ENCODE data around the gene AK5.

GRCh38 chr1:77370161-77370560 lies 88.3 kb downstream of the AK5 start:
- TF ChIP-seq POLR2AphosphoS5 (IDR thresholded peaks at IDR 0.05; ENCODE audit: insufficient read depth in 1 of 2, low read depth in 1 of 2): no peak
- no peak for TF ChIP-seq CTCF (IDR thresholded peaks at IDR 0.05)
- no peak for TF ChIP-seq POLR2A (IDR thresholded peaks at IDR 0.05)

All from vagina (tissue), 2 donors.